GM18508 (cell line): ENCODE data around the gene METTL15.
"Not testable (repeated sequence)": the region's sequence is repeated elsewhere in the genome, so short reads cannot be mapped to it uniquely, and the experiment has no call there.

ENCODE experiments used
- ATAC-seq: cut with Tn5 transposase; IDR thresholded peaks from one replicate; pipeline ENCODE4 v1.9.1; 2021; ENCODE audit warnings: moderate number of reproducible peaks; ENCODE audit not compliant: insufficient read depth, unreplicated experiment

METTL15 gene

GRCh38 chr11:28108958-28109357, 770 bp downstream of the METTL15 start:
- ATAC-seq: no peak

GRCh38 chr11:28110108-28110820, 2.1 kb downstream of the METTL15 start:
- ATAC-seq: peak; percentile 24

GRCh38 chr11:28110821-28111200, 2.6 kb downstream of the METTL15 start:
- ATAC-seq: no peak

- no peak for ATAC-seq
Observed at GRCh38 chr11:28114116-28114515, 5.9 kb downstream of the METTL15 start.

GRCh38 chr11:28114731-28115130, 6.5 kb downstream of the METTL15 start:
- ATAC-seq: no peak

GRCh38 chr11:28117712-28118111, 9.5 kb downstream of the METTL15 start:
- ATAC-seq: no peak

GRCh38 chr11:28123151-28123581, 15.0 kb downstream of the METTL15 start:
- no peak for ATAC-seq

- ATAC-seq: no peak
Observed at GRCh38 chr11:28132548-28132947, 24.4 kb downstream of the METTL15 start.

- no peak for ATAC-seq
Observed at GRCh38 chr11:28133146-28133545, 25.0 kb downstream of the METTL15 start.

- not testable (repeated sequence) for ATAC-seq
Observed at GRCh38 chr11:28136157-28136556, 28.0 kb downstream of the METTL15 start.

GRCh38 chr11:28137366-28137765, 29.2 kb downstream of the METTL15 start:
- ATAC-seq: no peak

- no peak for ATAC-seq
Observed at GRCh38 chr11:28137832-28138231, 29.6 kb downstream of the METTL15 start.

GRCh38 chr11:28139841-28140415, 31.7 kb downstream of the METTL15 start:
- ATAC-seq: no peak

GRCh38 chr11:28140689-28141455, 32.7 kb downstream of the METTL15 start:
- ATAC-seq: no peak

- no peak for ATAC-seq
Observed at GRCh38 chr11:28142724-28143123, 34.5 kb downstream of the METTL15 start.

GRCh38 chr11:28144808-28145207, 36.6 kb downstream of the METTL15 start:
- no peak for ATAC-seq

- no peak for ATAC-seq
Observed at GRCh38 chr11:28146123-28146751, 38.0 kb downstream of the METTL15 start.

GRCh38 chr11:28152743-28153142, 44.6 kb downstream of the METTL15 start:
- no peak for ATAC-seq

- no peak for ATAC-seq
Observed at GRCh38 chr11:28153586-28153985, 45.4 kb downstream of the METTL15 start.

GRCh38 chr11:28168718-28169117, 60.5 kb downstream of the METTL15 start:
- no peak for ATAC-seq

- ATAC-seq: no peak
Observed at GRCh38 chr11:28169816-28170215, 61.6 kb downstream of the METTL15 start.
